ENCODE results near the gene CSAG1. TPM values are rescaled to one million over a fixed set of nuclear protein-coding genes. Genes with fewer than 3 reads are reported as not detected.
"Not testable (repeated sequence)": the region's sequence is repeated elsewhere in the genome, so short reads cannot be mapped to it uniquely, and the experiment has no call there.

Gene CSAG1
- polyA plus RNA-seq, 4 donors: not detected

GRCh38 chrX:152753686-152754650, 20.4 kb upstream of the CSAG1 start, which contains the start of gene MAGEA2:
Gene MAGEA2 (minus strand): TSS chrX:152753842. CDS start chrX:152751363, 2,479 bp downstream.
- not testable (repeated sequence) for H3K4me1 ChIP-seq (ENCODE audit: control insufficient read depth in 3 of 3, insufficient read depth in 2 of 3, low read depth in 1 of 3, low read length in 2 of 3); H3K27ac ChIP-seq (ENCODE audit: low read depth in 1 of 3, low read length in 2 of 3); H3K9me3 ChIP-seq (ENCODE audit: control insufficient read depth in 2 of 2, insufficient read depth in 1 of 2, low read depth in 1 of 2, low read length in 1 of 2); DNase-seq; H3K27me3 ChIP-seq (ENCODE audit: control insufficient read depth in 3 of 3, insufficient read depth in 3 of 3, low read length in 3 of 3); H3K36me3 ChIP-seq (ENCODE audit: control insufficient read depth in 3 of 3, insufficient read depth in 2 of 3, low read depth in 1 of 3, low read length in 3 of 3); H3K4me3 ChIP-seq (ENCODE audit: low read depth in 1 of 3, low read length in 3 of 3); FAIRE-seq
- no CpG with 5 or more reads among the region's 35 CpGs for WGBS, 3 donors

GRCh38 chrX:152738560-152738959, 5.0 kb upstream of the CSAG1 start:
- H3K4me1 ChIP-seq (ENCODE audit: control insufficient read depth in 3 of 3, insufficient read depth in 2 of 3, low read depth in 1 of 3, low read length in 2 of 3): no peaks in the 10 kb centered on the region
- H3K36me3 ChIP-seq (ENCODE audit: control insufficient read depth in 3 of 3, insufficient read depth in 2 of 3, low read depth in 1 of 3, low read length in 3 of 3): no peaks in the 10 kb centered on the region
- H3K27ac ChIP-seq (ENCODE audit: low read depth in 1 of 3, low read length in 2 of 3): no peak overlapping the region
- no peak for DNase-seq
- no peak overlapping the region for H3K4me3 ChIP-seq (ENCODE audit: low read depth in 1 of 3, low read length in 3 of 3)
- H3K27me3 ChIP-seq (ENCODE audit: control insufficient read depth in 3 of 3, insufficient read depth in 3 of 3, low read length in 3 of 3): no peaks in the 10 kb centered on the region
- no peak for FAIRE-seq
- H3K9me3 ChIP-seq (ENCODE audit: control insufficient read depth in 2 of 2, insufficient read depth in 1 of 2, low read depth in 1 of 2, low read length in 1 of 2): no peaks in the 10 kb centered on the region
- 79 to 92% (median 85%) methylated on average over 5 of the region's 5 CpGs for WGBS, 3 donors

- not testable (repeated sequence) for FAIRE-seq; H3K36me3 ChIP-seq (ENCODE audit: control insufficient read depth in 3 of 3, insufficient read depth in 2 of 3, low read depth in 1 of 3, low read length in 3 of 3); H3K9me3 ChIP-seq (ENCODE audit: control insufficient read depth in 2 of 2, insufficient read depth in 1 of 2, low read depth in 1 of 2, low read length in 1 of 2); H3K4me3 ChIP-seq (ENCODE audit: low read depth in 1 of 3, low read length in 3 of 3); H3K27me3 ChIP-seq (ENCODE audit: control insufficient read depth in 3 of 3, insufficient read depth in 3 of 3, low read length in 3 of 3); DNase-seq; H3K27ac ChIP-seq (ENCODE audit: low read depth in 1 of 3, low read length in 2 of 3); H3K4me1 ChIP-seq (ENCODE audit: control insufficient read depth in 3 of 3, insufficient read depth in 2 of 3, low read depth in 1 of 3, low read length in 2 of 3)
- WGBS, 3 donors: 82 to 87% (median 86%) methylated on average over 12 of the region's 12 CpGs
These were observed 3.0 kb upstream of the CSAG1 start for GRCh38 chrX:152736528-152736927.

- FAIRE-seq (no peak), DNase-seq (no peak)
- WGBS, 3 donors: 89 to 96% (median 89%) methylated on average over 11 to 12 of the region's 12 CpGs
These were observed 2.5 kb upstream of the CSAG1 start for GRCh38 chrX:152735860-152736511.

GRCh38 chrX:152735101-152735500, 1.6 kb upstream of the CSAG1 start:
- Histone ChIP-seq H3K9me3 (ENCODE audit: control insufficient read depth in 2 of 2, insufficient read depth in 1 of 2, low read depth in 1 of 2, low read length in 1 of 2) (no peaks in the 10 kb centered on the region), H3K4me3 (ENCODE audit: low read depth in 1 of 3, low read length in 3 of 3) (no peak overlapping the region), H3K4me1 (ENCODE audit: control insufficient read depth in 3 of 3, insufficient read depth in 2 of 3, low read depth in 1 of 3, low read length in 2 of 3) (no peaks in the 10 kb centered on the region), H3K27me3 (ENCODE audit: control insufficient read depth in 3 of 3, insufficient read depth in 3 of 3, low read length in 3 of 3) (no peaks in the 10 kb centered on the region), H3K27ac (ENCODE audit: low read depth in 1 of 3, low read length in 2 of 3) (no peak overlapping the region), H3K36me3 (ENCODE audit: control insufficient read depth in 3 of 3, insufficient read depth in 2 of 3, low read depth in 1 of 3, low read length in 3 of 3) (no peaks in the 10 kb centered on the region)
- 57 to 85% (median 80%) methylated on average over 2 of the region's 2 CpGs for WGBS, 3 donors
- FAIRE-seq: no peak
- DNase-seq: no peak

More at GRCh38 chrX:152735860-152736511, 2.5 kb upstream of the CSAG1 start:
- no peaks in the 10 kb centered on the region for H3K9me3 ChIP-seq (ENCODE audit: control insufficient read depth in 2 of 2, insufficient read depth in 1 of 2, low read depth in 1 of 2, low read length in 1 of 2)
- H3K36me3 ChIP-seq (ENCODE audit: control insufficient read depth in 3 of 3, insufficient read depth in 2 of 3, low read depth in 1 of 3, low read length in 3 of 3): no peaks in the 10 kb centered on the region
- no peaks in the 10 kb centered on the region for H3K27me3 ChIP-seq (ENCODE audit: control insufficient read depth in 3 of 3, insufficient read depth in 3 of 3, low read length in 3 of 3)
- no peaks in the 10 kb centered on the region for H3K4me1 ChIP-seq (ENCODE audit: control insufficient read depth in 3 of 3, insufficient read depth in 2 of 3, low read depth in 1 of 3, low read length in 2 of 3)
- H3K4me3 ChIP-seq (ENCODE audit: low read depth in 1 of 3, low read length in 3 of 3): no peak overlapping the region
- no peak overlapping the region for H3K27ac ChIP-seq (ENCODE audit: low read depth in 1 of 3, low read length in 2 of 3)

GRCh38 chrX:152734143-152734858, 780 bp upstream of the CSAG1 start:
- not testable (repeated sequence) for H3K36me3 ChIP-seq (ENCODE audit: control insufficient read depth in 3 of 3, insufficient read depth in 2 of 3, low read depth in 1 of 3, low read length in 3 of 3); H3K4me3 ChIP-seq (ENCODE audit: low read depth in 1 of 3, low read length in 3 of 3); FAIRE-seq; H3K27me3 ChIP-seq (ENCODE audit: control insufficient read depth in 3 of 3, insufficient read depth in 3 of 3, low read length in 3 of 3); H3K9me3 ChIP-seq (ENCODE audit: control insufficient read depth in 2 of 2, insufficient read depth in 1 of 2, low read depth in 1 of 2, low read length in 1 of 2); H3K27ac ChIP-seq (ENCODE audit: low read depth in 1 of 3, low read length in 2 of 3); DNase-seq; H3K4me1 ChIP-seq (ENCODE audit: control insufficient read depth in 3 of 3, insufficient read depth in 2 of 3, low read depth in 1 of 3, low read length in 2 of 3)
- WGBS, 3 donors: 93 to 94% (median 94%) methylated on average over 19 to 22 of the region's 22 CpGs

GRCh38 chrX:152725409-152725808, 8.1 kb downstream of the CSAG1 start:
- Histone ChIP-seq H3K4me3 (ENCODE audit: low read depth in 1 of 3, low read length in 3 of 3) (no peak overlapping the region), H3K9me3 (ENCODE audit: control insufficient read depth in 2 of 2, insufficient read depth in 1 of 2, low read depth in 1 of 2, low read length in 1 of 2) (no peaks in the 10 kb centered on the region), H3K4me1 (ENCODE audit: control insufficient read depth in 3 of 3, insufficient read depth in 2 of 3, low read depth in 1 of 3, low read length in 2 of 3) (no peaks in the 10 kb centered on the region), H3K36me3 (ENCODE audit: control insufficient read depth in 3 of 3, insufficient read depth in 2 of 3, low read depth in 1 of 3, low read length in 3 of 3) (no peaks in the 10 kb centered on the region), H3K27ac (ENCODE audit: low read depth in 1 of 3, low read length in 2 of 3) (no peak overlapping the region), H3K27me3 (ENCODE audit: control insufficient read depth in 3 of 3, insufficient read depth in 3 of 3, low read length in 3 of 3) (no peaks in the 10 kb centered on the region)
- WGBS, 3 donors: 64 to 75% (median 65%) methylated on average over 6 to 7 of the region's 7 CpGs
- FAIRE-seq (no peak), DNase-seq (no peak)
